Measurements from ENCODE around the gene TSGA10. TPM values are rescaled to one million over a fixed set of nuclear protein-coding genes. Genes with fewer than 3 reads are reported as not detected.
A peak's percentile ranks its signal among the peaks of the same experiment; 100 is the strongest.
"Not testable (repeated sequence)": the region's sequence is repeated elsewhere in the genome, so short reads cannot be mapped to it uniquely, and the experiment has no call there.

The TSGA10 gene
- polyA plus RNA-seq, 4 donors: 11.2 to 16.7 (median 12.5) TPM

DNA sequence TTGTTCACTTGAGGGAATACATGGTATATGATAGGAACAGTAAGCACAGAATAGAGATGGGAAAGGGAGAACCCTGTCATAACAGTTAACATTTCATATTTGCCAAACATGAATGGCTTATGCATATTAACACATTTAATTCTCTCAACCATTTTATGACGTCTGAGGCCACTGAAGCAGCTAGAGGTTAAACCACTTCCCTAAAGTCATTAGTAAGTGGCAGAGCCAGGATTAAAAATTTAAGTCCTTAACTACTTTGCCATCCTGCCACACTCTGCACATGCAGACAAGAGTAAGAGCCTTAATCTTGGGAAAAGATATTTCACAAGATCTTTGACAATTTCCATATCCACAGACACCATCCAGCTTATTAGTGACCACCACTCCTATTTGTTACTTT lies 2.1 kb upstream of the TSGA10 start:
- no peak for DNase-seq (ENCODE audit: low read depth in 4 of 4, low spot score in 3 of 4)

DNA sequence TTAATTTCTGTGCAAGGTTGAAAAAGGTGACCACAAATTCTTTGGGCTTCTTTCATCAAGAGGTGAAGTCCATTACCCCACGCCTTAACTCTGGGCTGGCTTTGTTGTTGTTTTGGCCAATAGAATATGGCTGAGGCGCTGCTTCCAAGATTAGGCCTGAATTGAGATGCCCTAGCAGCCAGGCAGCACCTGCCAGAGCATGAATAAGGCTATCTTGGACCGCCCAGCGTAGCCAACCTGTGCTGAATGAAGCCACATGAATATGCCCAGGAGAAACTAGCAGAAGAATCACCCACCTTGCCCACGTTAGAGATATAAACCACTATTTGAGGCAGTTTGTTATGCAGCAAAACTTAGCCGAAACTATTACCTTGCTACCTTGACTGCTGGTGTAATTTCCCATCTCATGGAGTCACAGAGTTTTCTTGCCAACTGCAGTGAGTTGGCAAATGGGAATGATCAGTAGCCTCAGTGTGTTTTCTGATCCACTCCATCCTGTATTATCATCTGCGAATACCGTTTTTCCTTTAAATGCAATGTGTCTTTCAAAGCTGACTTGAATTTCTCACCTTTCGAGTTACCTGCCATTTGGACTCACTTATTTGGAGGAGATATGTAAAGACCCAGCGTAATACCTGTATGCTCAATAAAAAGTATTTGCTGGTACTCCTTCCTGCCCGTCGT lies 679 bp downstream of the TSGA10 start:
- no peak for DNase-seq (ENCODE audit: low read depth in 4 of 4, low spot score in 3 of 4)

DNA sequence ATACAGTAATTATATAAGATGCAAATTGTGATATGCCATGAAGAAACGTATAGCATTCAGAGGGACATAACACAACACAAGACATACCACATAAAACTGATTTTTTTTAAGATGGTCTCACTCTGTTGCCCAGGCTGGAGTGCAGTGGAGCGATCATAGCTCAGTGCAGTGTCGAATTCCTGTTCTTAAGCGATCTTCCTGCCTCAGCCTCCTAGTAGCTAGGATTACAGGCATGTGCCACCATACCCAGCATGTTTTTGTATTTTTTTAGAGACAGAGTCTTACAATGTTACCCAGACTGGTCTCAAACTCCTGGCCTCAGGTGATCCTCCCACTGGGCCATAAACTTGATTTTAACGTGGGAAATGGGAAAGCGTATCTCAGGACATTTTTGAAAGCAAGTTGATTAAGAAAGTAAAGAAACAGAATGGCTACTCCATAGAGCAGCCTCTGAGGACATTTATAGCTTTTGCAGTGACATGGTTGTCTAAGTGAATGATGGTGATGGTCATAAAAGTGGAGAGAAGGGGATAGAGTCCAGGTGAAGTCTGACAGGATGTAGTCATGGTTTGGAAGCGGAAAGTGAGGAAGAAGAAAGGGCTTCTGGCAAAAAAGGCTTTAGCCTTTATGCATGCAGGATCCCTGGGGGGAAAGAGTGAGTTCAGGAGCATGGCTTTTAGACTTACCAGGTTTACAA lies 2.4 kb downstream of the TSGA10 start:
- DNase-seq (ENCODE audit: low read depth in 4 of 4, low spot score in 3 of 4): no peak

DNA sequence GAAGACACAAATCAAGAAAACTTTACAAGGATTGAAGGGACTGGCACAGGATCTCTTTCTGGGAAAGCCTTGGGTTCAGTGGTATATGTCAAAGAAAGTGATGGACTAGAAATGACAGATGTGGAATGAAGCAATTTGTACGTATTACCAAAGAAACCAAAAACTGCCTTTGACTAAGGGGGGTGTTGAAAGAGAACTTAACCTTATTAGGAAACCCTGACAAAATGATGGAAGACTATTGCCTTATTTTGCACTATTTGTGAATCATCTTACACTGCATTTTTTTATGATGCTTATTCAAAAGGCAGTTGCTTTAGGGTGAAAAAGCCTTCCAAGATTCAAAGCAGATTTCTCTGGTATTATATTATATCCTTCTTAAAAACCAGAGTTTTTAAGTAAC lies 4.0 kb downstream of the TSGA10 start:
- no peak for DNase-seq (ENCODE audit: low read depth in 4 of 4, low spot score in 3 of 4)

DNA sequence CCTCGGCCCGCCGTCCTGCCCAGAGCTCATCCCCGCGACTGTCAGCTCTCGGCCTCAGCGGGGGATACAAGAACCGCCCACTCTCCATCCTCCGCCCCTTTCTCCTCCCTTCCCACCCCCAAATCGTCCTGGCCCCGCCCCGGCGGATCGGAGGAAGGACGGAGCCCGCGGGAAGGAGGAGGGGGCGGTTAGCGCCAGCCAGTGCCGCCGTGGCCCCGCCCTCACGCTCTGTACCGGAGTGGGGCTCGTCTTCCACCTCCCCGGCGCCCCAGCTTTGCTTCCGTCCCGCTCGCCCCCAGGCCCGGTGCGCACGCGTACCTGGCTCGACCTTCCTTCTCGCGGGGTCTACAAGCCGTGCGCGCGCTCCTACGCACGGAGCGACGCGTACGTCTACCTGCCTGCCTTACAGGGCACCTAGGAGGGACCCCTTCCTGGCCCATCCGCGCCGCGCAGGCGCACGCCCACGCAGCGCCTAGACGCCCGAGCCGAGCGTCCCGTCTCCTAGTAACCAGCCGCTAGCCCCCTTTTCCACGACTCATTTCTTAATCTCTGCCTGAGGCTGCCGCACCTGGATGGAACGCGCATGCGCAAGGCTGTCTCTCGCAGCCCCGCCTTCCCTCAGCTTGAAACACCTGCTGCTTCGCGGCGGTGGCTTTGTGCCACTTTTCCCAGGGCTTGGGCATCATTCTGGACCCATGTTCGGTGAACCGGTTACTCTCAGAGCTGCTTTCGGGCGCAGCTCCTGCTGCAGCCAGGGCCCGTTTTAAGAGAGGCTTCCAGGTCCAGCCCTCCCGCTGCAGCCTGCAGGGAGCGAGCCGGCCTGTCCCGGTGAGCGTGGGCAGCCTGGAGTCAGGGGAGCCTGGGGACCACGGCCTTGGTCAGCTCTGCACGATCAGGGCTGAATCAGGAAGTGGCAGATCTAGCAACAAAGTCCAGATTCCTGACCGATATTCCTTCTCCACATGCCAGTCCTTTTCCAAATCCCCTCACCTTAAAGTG lies 13.3 kb downstream of the TSGA10 start, which contains the start of gene C2orf15:
TSS of gene C2orf15 (plus strand) at position 598 of the 999 bp plus-strand sequence. CDS start 8,852 bp downstream, outside the sequence.
- DNase-seq (ENCODE audit: low read depth in 4 of 4, low spot score in 3 of 4): peak; percentile 82 to 91 (median 88)

DNA sequence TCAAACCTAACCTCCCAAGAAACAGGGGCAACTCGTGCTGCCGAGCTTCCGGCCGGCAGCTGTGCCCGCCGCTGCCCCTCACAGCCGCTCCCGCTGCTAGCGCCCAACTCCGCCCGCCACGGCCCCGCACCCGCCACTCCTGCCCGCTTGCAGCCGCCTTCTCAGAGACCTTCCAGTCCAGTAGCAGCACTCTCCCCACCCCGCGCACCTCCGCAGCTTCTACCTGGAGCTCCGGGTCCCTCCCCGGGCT lies 14.0 kb downstream of the TSGA10 start:
- no peak for DNase-seq (ENCODE audit: low read depth in 4 of 4, low spot score in 3 of 4)

DNA sequence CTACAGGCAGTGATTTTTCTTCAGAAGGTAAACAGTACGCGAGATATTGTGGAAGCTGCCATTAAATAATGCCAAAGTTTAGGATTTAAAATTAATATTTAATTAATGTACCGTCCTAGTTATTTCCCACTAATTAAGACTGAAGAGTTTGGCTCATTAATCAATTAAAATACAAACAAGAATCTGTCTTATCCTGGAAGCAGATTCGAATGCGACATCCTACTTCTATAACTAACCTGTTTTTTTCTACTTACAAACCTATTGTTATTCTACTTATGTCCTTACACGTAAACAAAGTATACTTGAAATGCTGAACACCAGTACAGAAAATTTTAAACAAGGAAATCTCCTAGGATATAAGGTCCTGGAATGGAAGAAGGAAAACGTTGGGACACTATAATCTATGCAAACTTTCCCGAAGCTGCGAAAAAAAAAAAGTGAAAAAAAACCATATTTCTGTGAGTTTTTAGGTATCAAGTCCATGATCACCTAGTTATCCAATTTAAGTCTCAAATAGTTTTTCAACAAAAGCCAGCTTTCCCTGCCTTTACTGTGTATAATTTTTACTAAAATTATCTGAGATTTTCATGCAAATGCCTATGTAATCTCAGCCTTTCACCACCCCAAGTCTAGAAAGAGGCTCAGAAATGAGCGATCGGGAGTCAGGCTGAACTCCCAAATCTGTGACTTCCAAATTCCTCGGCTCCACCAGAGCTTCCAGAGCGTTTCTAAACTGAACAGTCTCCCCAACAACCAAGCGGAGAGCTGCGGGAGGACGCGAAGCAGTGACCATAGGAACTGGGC lies 14.5 kb downstream of the TSGA10 start:
- DNase-seq (ENCODE audit: low read depth in 4 of 4, low spot score in 3 of 4): no peak

DNA sequence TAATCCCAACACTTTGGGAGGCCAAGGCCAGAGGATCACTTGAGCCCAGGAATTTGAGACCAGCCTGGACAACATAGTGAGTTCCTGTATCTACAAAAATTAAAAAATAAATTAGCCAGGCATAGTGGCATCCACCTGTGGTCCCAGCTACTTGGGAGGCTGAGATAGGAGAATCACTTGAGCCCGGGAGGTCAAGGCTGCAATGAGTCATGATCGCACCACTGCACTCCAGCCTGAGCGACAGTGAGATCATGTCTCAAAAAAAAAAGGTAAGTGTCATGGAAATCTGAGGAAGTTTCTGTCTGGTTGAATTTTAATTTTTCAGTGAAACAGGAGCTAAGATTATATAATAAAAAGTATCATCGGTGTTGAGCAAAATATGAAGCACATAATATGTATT lies 15.7 kb downstream of the TSGA10 start:
- DNase-seq (ENCODE audit: low read depth in 4 of 4, low spot score in 3 of 4): no peak

DNA sequence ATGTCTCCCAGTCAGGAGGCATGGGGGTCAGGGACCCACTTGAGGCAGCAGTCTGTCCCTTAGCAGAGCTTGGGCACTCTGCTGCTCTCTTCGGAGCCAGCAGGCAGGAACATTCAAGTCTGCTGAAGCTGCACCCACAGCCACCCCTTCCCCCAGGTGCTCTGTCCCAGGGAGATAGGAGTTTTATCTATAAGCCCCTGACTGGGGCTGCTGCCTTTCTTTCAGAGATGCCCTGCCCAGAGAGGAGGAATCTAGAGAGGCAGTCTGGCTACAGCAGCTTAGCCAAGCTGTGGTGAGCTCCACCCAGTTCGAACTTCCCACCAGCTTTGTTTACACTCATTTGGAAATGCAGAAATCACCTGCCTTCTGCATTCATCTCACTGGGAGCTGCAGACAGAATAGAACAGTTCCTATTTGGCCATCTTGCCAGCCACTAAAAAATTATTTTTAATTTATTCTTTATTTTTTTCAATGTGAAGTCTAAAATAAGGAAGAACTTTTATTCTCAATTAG lies 19.6 kb downstream of the TSGA10 start:
- not testable (repeated sequence) for DNase-seq (ENCODE audit: low read depth in 4 of 4, low spot score in 3 of 4)

DNA sequence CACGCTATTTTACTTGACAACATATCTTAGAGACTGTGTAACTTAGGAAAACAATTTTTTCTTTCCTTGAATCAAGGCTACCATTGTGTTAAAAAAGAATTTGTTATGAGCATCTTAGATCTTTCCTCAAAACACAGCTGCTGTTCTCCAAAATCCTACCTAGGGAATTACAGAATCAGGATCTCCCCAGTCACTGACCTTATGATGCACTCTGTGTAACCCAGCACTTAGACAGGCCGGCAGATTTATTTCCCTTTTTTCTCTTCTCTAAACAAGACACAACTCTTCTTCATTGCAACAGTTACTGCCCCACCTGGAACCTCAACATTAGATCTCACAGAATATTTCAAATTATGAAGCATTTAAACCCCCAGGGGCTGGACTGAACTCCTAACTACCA lies 26.8 kb downstream of the TSGA10 start:
- DNase-seq (ENCODE audit: low read depth in 4 of 4, low spot score in 3 of 4): no peak

DNA sequence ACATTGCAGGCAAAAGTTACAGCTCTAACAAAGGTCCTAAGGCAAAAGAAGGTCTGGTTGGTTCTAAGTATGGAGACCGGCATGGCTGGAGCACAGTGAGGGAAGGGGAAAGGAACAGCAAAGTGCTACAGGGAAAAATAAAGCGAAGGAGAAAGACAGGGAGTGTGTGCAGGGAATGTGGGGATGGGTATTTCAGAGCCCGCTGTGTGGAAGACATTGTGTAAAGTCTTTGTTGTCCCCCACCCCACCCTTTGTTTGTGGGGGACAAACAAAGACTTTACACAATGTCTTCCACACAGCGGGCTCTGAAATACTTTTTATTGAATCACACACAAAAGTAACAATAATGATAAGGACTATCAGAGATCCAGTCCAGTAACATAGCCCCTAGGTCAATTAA lies 42.1 kb downstream of the TSGA10 start:
- DNase-seq (ENCODE audit: low read depth in 4 of 4, low spot score in 3 of 4): no peak

DNA sequence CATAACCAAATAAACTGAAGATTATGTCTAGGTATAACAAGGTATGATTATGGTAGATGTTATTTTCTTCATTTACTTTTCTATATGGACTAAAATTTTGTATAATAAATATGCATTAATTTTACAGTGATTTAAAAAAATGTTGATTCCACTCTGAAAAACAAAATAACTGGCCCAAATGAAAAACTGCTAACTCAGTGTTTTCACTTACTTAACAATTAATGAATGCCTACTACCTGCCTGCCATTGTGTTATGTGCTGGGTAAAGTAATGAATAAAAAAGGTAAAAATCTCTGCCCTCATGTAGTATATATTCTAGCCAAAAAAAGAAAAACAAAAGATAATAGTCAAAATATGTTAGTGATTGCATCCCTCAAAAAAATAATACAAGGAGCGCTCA lies 42.8 kb downstream of the TSGA10 start:
- DNase-seq (ENCODE audit: low read depth in 4 of 4, low spot score in 3 of 4): no peak

DNA sequence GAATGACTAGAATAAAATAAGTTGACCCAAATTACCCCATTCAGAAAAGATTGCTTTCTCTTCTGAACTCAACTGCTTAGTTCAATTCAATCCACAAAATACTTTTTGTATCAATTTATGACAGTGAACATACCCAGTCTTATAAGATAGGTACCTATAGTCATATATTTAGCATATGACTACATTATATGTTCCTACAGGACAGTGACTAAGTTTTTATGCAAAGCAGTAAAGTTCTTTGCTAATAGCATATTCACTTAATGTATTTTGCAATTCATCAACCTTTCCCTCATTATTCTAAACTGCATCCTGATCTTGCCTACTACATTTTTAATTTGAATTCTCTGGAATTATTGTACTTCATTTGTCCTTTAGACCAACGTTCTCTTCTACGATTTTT lies 43.5 kb downstream of the TSGA10 start:
- no peak for DNase-seq (ENCODE audit: low read depth in 4 of 4, low spot score in 3 of 4)

DNA sequence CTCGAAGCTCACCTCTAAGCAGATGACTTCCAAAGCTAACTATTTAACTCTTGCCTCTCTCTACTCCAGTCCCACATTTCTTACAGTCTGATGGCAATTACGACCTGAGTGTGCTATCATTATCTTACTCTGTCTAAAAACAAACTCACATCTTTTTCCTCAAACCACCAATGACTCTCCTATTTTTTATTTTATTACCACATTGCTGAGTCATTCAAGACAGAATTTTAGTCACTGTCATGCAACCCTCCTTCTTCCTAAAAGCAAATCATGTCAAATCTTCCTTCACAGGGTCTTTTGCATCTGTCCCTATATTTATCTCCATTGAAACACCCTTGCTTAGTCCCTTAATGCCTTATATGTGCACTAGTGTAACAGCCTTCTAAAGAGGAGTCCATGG lies 47.8 kb downstream of the TSGA10 start:
- DNase-seq (ENCODE audit: low read depth in 4 of 4, low spot score in 3 of 4): no peak

DNA sequence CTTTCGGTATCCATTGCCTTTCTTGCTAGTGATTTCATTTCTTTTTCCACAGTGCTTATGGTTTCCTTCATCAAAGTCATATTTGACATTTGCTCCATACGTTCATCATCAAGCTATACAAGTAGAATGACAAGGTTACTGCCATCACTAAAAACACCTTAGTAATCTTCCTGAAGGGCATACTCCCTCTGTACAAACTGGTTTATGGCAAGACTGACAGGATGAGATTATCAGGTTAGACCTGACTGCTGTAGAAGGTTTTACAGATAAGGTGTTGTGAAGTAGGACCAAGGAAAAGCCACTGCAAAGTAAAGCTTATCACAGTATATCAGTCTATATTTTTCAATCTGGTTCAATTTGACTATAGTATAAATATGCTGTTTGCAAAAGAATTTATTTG lies 50.7 kb downstream of the TSGA10 start:
- no peak for DNase-seq (ENCODE audit: low read depth in 4 of 4, low spot score in 3 of 4)

DNA sequence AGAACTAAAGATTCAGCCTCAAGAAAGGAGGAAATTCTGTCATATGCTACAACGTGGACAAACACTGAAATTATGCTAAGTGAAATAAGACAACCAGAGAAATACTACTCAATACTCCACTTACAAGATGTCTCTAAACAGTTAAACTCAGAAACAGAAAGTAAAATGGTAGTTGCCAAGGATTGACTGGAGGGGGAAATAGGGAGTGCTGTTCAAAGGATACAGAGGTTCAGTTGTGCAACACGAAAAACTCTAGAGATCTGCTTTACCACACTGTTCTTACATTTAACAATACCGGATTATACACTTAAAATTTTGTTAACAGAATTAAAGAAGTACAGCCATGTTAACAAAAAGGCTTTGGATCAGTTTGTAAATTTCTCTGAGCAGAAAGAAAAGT lies 53.0 kb downstream of the TSGA10 start:
- no peak for DNase-seq (ENCODE audit: low read depth in 4 of 4, low spot score in 3 of 4)

DNA sequence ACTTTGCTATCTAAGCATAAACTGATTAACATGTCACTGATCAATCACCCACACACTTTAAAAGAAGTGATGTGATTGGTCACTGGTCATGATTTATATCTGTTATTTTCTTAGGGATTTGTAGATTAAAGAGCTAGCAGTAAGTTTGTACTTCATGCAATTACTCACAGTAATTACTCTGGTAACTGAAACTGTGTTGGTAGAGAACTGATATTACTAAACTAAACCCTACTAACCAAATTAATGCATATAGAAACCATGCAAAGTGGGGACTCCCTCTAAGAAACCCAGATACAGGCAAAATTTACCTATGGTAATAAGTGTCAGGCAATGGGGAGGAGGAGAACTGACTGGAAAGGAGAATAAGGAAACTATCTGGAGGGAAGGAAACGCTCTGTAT lies 58.0 kb downstream of the TSGA10 start:
- no peak for DNase-seq (ENCODE audit: low read depth in 4 of 4, low spot score in 3 of 4)

DNA sequence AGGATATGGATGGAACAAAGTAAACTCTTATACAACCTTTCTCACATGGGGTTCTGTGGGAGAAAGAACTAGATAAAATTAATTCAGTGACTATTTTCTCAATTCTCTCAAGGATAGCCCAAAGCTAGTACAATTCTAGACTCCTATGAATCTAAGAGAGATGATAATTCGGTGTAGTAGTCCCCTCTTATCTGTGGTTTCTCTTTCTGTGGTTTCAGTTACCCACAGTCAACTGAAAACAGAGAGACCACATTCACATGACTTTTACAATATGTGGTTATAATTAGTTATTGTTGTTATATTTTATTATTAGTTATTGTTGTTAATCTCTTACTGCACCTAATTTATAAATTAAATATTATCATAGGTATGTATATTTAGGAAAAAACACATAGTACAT lies 66.7 kb downstream of the TSGA10 start:
- no peak for DNase-seq (ENCODE audit: low read depth in 4 of 4, low spot score in 3 of 4)

DNA sequence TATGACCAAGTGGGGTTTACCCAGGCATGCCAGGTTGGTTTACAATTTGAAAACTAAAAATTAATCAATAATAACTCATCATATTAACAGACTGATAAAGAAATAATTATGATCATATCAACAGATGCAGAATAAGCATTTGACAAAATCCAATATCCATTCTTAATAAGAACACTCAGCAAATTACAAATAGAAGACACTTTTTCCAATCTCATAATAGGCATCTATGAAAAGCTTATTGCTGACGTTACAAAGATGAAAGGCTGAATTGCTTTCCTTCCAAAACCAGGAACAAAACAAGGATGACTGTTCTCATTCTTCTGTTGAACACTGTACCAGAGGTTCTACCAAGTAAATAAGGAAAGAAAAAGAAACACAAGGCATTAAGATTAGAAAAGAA lies 68.4 kb downstream of the TSGA10 start:
- DNase-seq (ENCODE audit: low read depth in 4 of 4, low spot score in 3 of 4): no peak

DNA sequence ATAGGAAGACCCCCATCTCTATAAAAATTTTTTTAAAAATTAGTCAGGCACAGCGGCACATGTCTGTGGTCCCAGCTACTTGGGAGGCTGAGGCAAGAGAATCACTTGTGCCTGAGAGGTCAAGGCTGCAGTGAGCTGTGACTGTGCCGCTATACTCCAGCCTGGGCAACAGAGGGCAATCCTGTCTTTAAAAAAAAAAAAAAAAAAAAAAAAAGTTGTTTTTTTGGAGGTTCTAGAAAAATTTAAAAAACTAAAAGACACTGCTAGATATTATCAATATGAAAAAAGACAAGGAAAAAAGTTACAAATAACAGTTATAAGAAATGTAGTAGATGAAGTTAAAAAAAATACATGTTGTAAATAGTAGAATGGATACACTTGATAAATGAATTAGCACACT lies 69.3 kb downstream of the TSGA10 start:
- DNase-seq (ENCODE audit: low read depth in 4 of 4, low spot score in 3 of 4): no peak
